Neural progenitor cell (in vitro differentiated cells): Measurements from ENCODE around the gene RBMS1. TPM values are rescaled to one million over a fixed set of nuclear protein-coding genes. Genes with fewer than 3 reads are reported as not detected.

ENCODE experiments used
- DNase-seq: peaks from one replicate; pipeline ENCODE4 v3.0.0-alpha.2; 2016; ENCODE audit warnings: low spot score
- H2AFZ ChIP-seq: fragments of 200-600 bp; sonication (generic); replicated peaks from 2 replicates; pipeline ENCODE4 v1.6.1; 2016; ENCODE audit warnings: antibody characterized with exemption
- H3F3A ChIP-seq: fragments of 200-600 bp; sonication (generic); 2 replicates; pipeline ENCODE4 v1.6.1; 2016; ENCODE audit warnings: antibody characterized with exemption, low read depth
- H3K27ac ChIP-seq: fragments of 200-600 bp; sonication (generic); 2 replicates; pipeline ENCODE4 v1.5.1; 2016; ENCODE audit warnings: mild to moderate bottlenecking
- H3K27me3 ChIP-seq: fragments of 200-600 bp; sonication (generic); 2 replicates; pipeline ENCODE4 v1.6.1; 2016; ENCODE audit warnings: mild to moderate bottlenecking, moderate library complexity
- H3K36me3 ChIP-seq: fragments of 200-600 bp; sonication (generic); 2 replicates; pipeline ENCODE4 v1.5.1; 2016
- H3K4me1 ChIP-seq: fragments of 200-600 bp; sonication (generic); 2 replicates; pipeline ENCODE4 v1.6.1; 2016; ENCODE audit warnings: mixed run types
- H3K4me2 ChIP-seq: fragments of 200-600 bp; sonication (generic); 2 replicates; pipeline ENCODE4 v1.6.1; 2016
- H3K4me3 ChIP-seq: fragments of 200-600 bp; sonication (generic); 2 replicates; pipeline ENCODE4 v1.5.1; 2016
- H3K79me2 ChIP-seq: fragments of 200-600 bp; sonication (generic); 2 replicates; pipeline ENCODE4 v1.6.1; 2016; ENCODE audit warnings: low read depth
- H3K9ac ChIP-seq: fragments of 200-600 bp; sonication (generic); 2 replicates; pipeline ENCODE4 v1.6.1; 2016
- H3K9me3 ChIP-seq: fragments of 200-600 bp; sonication (generic); 2 replicates; pipeline ENCODE4 v1.5.1; 2016; ENCODE audit warnings: low read depth
- H4K20me1 ChIP-seq: fragments of 200-600 bp; sonication (generic); 2 replicates; pipeline ENCODE4 v1.6.1; 2016; ENCODE audit warnings: low read depth
- H3K27ac Mint-ChIP-seq: 3 replicates; pipeline ENCODE4 v1.8.0; 2021; ENCODE audit warnings: mixed read lengths
- H3K27me3 Mint-ChIP-seq: 2 replicates; pipeline ENCODE4 v1.8.0; 2022; ENCODE audit warnings: low read depth, mild to moderate bottlenecking, inconsistent platforms, moderate library complexity, mixed read lengths; ENCODE audit not compliant: insufficient read depth
- H3K36me3 Mint-ChIP-seq: 3 replicates; pipeline ENCODE4 v1.8.0; 2021; ENCODE audit warnings: mixed read lengths
- H3K4me1 Mint-ChIP-seq: 3 replicates; pipeline ENCODE4 v1.8.0; 2021; ENCODE audit warnings: mixed read lengths
- H3K4me3 Mint-ChIP-seq: 3 replicates; pipeline ENCODE4 v1.8.0; 2021; ENCODE audit warnings: mild to moderate bottlenecking, moderate library complexity, mixed read lengths
- H3K9me3 Mint-ChIP-seq: 3 replicates; pipeline ENCODE4 v1.8.0; 2020; ENCODE audit warnings: mixed read lengths
- CTCF ChIP-seq: fragments of 200-600 bp; sonication (generic); IDR thresholded peaks from 2 replicates; pipeline ENCODE4 v1.5.1; 2017; ENCODE audit warnings: antibody characterized with exemption, mild to moderate bottlenecking
- EZH2 ChIP-seq: fragments of 200-600 bp; sonication (generic); IDR thresholded peaks from 2 replicates; pipeline ENCODE4 v1.6.1; 2017; ENCODE audit warnings: antibody characterized with exemption, mild to moderate bottlenecking, moderate library complexity
- EZH2phosphoT487 ChIP-seq: fragments of 200-600 bp; sonication (generic); IDR thresholded peaks from 2 replicates; pipeline ENCODE4 v1.6.1; 2017; ENCODE audit warnings: antibody characterized with exemption
- total RNA-seq: library from RNA; depleted of rRNA; stranded (reverse); fragments of >200 nt; gene quantifications from 2 replicates; pipeline ENCODE4 v1.2.3, GENCODE V29; 2015; ENCODE audit warnings: low replicate concordance

RBMS1 gene
- total RNA-seq, 1 donor from 2014 or later: 101 TPM

GRCh38 chr2:160388464-160389263, 104.9 kb downstream of the RBMS1 start:
- Mint-ChIP-seq H3K4me1 (peaks cover 35% of the 10 kb centered on the region), H3K9me3 (no peaks in the 10 kb centered on the region), H3K27me3 (no peaks in the 10 kb centered on the region), H3K4me3 (no peak overlapping the region), H3K36me3 (peaks cover under 1% of the 10 kb centered on the region), H3K27ac (no peak overlapping the region)
- Histone ChIP-seq H3K4me1 (peaks cover 25% of the 10 kb centered on the region), H3K4me2 (peak overlapping the region; percentile 50), H3K9ac (no peak overlapping the region), H3F3A (peaks cover 7% of the 10 kb centered on the region), H3K79me2 (peaks cover 100% of the 10 kb centered on the region), H2AFZ (no peak overlapping the region), H3K36me3 (no peaks in the 10 kb centered on the region), H3K4me3 (no peak overlapping the region), H4K20me1 (peaks cover 90% of the 10 kb centered on the region), H3K27ac (no peak overlapping the region), H3K27me3 (no peaks in the 10 kb centered on the region), H3K9me3 (no peaks in the 10 kb centered on the region)
- TF ChIP-seq CTCF (no peak), EZH2phosphoT487 (no peak), EZH2 (no peak)
- DNase-seq: peak; percentile 48

DNA sequence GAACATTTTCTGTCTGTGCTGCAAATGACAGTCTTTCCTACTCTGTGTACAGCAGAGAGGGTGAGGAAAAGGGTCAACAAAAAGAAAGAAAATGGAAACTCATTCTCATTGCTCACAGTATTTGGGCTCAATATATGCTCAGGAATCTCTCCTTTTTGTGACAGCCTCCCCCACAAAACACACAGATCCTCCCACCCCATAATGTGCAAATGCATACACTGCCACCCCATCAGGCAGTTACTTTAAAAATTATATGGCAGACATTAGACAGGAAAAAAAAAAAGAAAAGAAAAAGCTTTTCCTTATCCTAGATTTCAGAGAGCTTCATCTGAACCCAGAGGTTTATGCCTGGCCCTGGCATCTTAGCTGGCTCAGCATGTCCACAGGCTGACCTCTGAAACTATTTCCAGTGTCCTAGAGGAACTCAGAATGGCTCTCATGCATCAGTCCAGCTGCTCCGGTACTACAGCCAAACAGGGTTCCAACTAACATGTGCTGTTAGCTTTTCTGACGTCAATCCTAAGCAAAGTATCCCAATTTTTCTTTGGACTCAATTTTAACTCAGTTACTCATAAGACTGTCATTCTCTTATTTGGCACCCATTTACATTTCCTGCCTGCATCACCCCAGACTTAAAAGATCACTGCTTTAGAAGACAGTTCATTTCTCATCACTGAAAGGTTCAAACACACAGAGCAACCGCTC, 105.9 kb downstream of the RBMS1 start:
- Mint-ChIP-seq H3K27ac (no peak overlapping the region), H3K4me3 (no peak overlapping the region), H3K9me3 (no peaks in the 10 kb centered on the region), H3K27me3 (no peaks in the 10 kb centered on the region), H3K4me1 (peaks cover 35% of the 10 kb centered on the region), H3K36me3 (no peaks in the 10 kb centered on the region)
- Histone ChIP-seq H3K27ac (no peak overlapping the region), H2AFZ (no peak overlapping the region), H3K79me2 (peaks cover 100% of the 10 kb centered on the region), H3K36me3 (no peaks in the 10 kb centered on the region), H3K4me3 (no peak overlapping the region), H3K4me1 (peaks cover 31% of the 10 kb centered on the region), H3K9me3 (no peaks in the 10 kb centered on the region), H3K9ac (no peak overlapping the region), H3K4me2 (peak overlapping the region; percentile 50), H4K20me1 (peaks cover 93% of the 10 kb centered on the region), H3K27me3 (no peaks in the 10 kb centered on the region), H3F3A (peaks cover 7% of the 10 kb centered on the region)
- TF ChIP-seq EZH2phosphoT487 (no peak), EZH2 (no peak), CTCF (no peak)
- DNase-seq: no peak

- Histone ChIP-seq H3K27me3 (no peaks in the 10 kb centered on the region), H3K27ac (no peak overlapping the region), H3F3A (peaks cover 7% of the 10 kb centered on the region), H3K79me2 (peaks cover 100% of the 10 kb centered on the region), H4K20me1 (peaks cover 95% of the 10 kb centered on the region), H3K4me3 (no peak overlapping the region), H2AFZ (no peak overlapping the region), H3K9ac (no peak overlapping the region), H3K36me3 (no peaks in the 10 kb centered on the region), H3K4me1 (peaks cover 46% of the 10 kb centered on the region), H3K9me3 (no peaks in the 10 kb centered on the region), H3K4me2 (no peak overlapping the region)
- Mint-ChIP-seq H3K27ac (no peak overlapping the region), H3K36me3 (no peaks in the 10 kb centered on the region), H3K27me3 (no peaks in the 10 kb centered on the region), H3K4me1 (peaks cover 26% of the 10 kb centered on the region), H3K4me3 (no peak overlapping the region), H3K9me3 (no peaks in the 10 kb centered on the region)
- no peak for DNase-seq
- no peak for TF ChIP-seq EZH2
- TF ChIP-seq EZH2phosphoT487: no peak
- TF ChIP-seq CTCF: no peak
These were observed 108.8 kb downstream of the RBMS1 start for GRCh38 chr2:160384791-160385190.
